ENCODE results near the gene RDH13.

DNA sequence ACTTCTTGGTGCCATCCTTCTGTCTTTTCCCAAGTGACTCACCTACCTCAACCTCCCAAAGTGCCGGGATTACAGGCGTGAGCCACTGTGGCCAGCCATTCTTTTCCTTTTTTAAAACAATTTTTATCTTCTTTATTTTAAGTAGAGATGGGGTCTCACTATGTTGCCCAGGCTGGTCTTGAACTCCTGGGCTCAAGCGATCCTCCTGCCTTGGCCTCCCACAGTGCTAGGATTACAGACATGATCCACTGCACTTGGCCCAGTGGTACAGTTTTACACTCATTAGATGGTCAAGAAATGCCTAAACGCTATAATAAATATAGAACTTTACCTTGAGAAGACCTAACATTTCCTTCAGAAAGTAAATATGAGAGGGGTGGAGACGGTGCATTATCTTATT is 49.4 kb downstream of the RDH13 start:
- TF ChIP-seq EP300 (IDR thresholded peaks at IDR 0.05) (no peak), POLR2A (IDR thresholded peaks at IDR 0.05) (no peak), CTCF (IDR thresholded peaks at IDR 0.05) (no peak), POLR2AphosphoS5 (IDR thresholded peaks at IDR 0.05) (no peak)
